Suprapubic skin (tissue), 4 donors: ENCODE measurements around the gene MYO18B.

Source experiments
- CTCF ChIP-seq, 2 donors: fragments of 200-600 bp in 1 of 2; fragments of 450-650 bp in 1 of 2; sonication (generic) in 1 of 2; IDR thresholded peaks; one replicate each; pipeline ENCODE4 v1.5.1; 2016 to 2019; ENCODE audit warnings: antibody characterized with exemption in 2 of 2, mild to moderate bottlenecking in 1 of 2, moderate library complexity in 1 of 2
- EP300 ChIP-seq: sonication (generic); formaldehyde crosslinking; IDR thresholded peaks from one replicate; pipeline ENCODE4 v1.6.1; 2017; ENCODE audit warnings: antibody characterized with exemption
- POLR2A ChIP-seq, 2 donors: fragments of 450-650 bp; IDR thresholded peaks; one replicate each; pipeline ENCODE4 v1.6.1; 2017; ENCODE audit warnings: antibody characterized with exemption in 2 of 2, mild to moderate bottlenecking in 2 of 2, moderate library complexity in 2 of 2
- POLR2AphosphoS5 ChIP-seq, 3 donors: sonication (generic); formaldehyde crosslinking; IDR thresholded peaks; one replicate each; pipeline ENCODE4 v1.6.1; 2017; ENCODE audit warnings: antibody characterized with exemption in 3 of 3

- no peak for TF ChIP-seq EP300
- TF ChIP-seq POLR2A (IDR thresholded peaks at IDR 0.05): no peak
- TF ChIP-seq CTCF (IDR thresholded peaks at IDR 0.05): no peak
- no peak for TF ChIP-seq POLR2AphosphoS5 (IDR thresholded peaks at IDR 0.05)
These were observed 313.7 kb downstream of the MYO18B start for GRCh38 chr22:26055693-26056092.
